ENCODE data around the gene SPOCK2.
A peak's percentile ranks its signal among the peaks of the same experiment; 100 is the strongest.
"Not testable (repeated sequence)": the region's sequence is repeated elsewhere in the genome, so short reads cannot be mapped to it uniquely, and the experiment has no call there.

SPOCK2 gene

GRCh38 chr10:72050873-72051272 is 37.5 kb downstream of the SPOCK2 start:
- no peak for DNase-seq

- no peak for DNase-seq
These were observed 38.2 kb downstream of the SPOCK2 start for GRCh38 chr10:72049969-72050781.

GRCh38 chr10:72049472-72049871 is 38.9 kb downstream of the SPOCK2 start:
- no peak for DNase-seq

- DNase-seq: peak; percentile 81
These were observed 39.8 kb downstream of the SPOCK2 start for GRCh38 chr10:72048450-72049124.

DNA sequence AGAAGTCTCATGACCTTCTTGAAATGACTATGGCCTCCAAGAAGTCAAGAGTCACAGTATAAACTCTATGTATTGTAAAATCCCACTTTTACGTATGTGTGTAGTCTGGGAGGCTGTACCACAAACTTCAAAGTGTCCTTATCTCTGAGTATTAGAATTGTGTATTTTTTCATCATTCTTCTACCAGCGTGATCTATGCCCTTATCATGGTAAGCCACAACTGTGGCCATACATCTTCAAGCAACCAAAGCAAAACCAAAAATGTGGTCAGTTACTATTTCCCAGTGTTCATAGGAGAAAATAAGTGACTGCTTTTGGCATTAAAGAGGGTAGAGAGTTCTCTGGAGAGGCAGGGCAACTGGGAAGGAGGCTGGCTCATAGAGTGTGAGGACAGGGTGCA is 42.8 kb downstream of the SPOCK2 start:
- no peak for DNase-seq

DNA sequence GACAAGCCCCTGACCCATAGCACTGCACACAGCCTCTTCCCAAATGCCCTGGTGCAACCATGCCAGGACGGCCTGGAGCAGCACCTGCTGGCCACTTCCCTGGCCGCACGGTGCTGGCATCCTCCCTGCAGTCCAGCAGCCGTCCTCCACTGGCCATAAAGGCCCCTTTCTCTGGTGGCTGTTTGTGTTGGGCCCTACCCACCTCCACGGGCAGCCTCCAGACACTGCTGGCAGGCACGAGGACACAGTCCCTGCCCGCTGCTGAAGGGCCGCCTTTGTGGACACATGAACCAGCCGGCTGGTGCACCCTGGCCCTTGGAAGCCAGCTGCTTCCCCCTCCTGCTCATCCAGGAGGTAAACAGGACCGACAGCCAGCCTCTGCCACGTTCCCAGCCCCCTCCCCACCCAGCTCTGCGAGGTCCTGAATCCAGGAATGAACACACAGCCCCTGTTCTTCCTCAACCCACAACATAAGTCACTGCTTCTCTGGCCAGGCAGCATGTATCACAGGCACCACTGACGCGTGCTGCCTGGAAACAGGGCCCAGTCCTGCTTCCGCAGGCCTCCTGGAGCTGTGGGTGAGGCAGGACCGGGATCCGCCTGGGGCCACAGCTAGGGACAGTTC is 43.8 kb downstream of the SPOCK2 start:
- DNase-seq: no peak

GRCh38 chr10:72043016-72043834 is 45.1 kb downstream of the SPOCK2 start:
- no peak for DNase-seq

- DNase-seq: no peak
These were observed 46.9 kb downstream of the SPOCK2 start for GRCh38 chr10:72041491-72041890.

DNA sequence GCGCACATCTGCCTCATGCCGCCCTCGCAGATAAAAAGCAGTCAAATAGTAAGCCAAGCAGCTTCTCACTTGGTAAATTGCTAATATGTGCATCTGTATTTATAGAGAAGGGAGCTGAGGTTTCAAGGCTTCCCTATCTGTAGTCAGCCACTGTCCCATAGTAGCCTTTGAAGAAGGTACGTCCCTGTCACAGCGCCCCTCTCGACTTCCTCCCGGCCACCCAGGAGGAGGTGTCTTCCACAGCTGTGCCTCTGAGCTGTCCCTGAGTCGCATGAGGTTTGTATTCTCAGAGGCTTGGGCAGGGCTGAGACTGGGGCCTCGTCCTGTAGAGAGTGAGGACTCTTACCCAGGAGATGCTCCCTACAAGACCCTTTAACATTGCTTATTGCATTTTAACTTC is 49.0 kb downstream of the SPOCK2 start:
- DNase-seq: no peak

- no peak for DNase-seq
These were observed 49.8 kb downstream of the SPOCK2 start for GRCh38 chr10:72038458-72039001.

DNA sequence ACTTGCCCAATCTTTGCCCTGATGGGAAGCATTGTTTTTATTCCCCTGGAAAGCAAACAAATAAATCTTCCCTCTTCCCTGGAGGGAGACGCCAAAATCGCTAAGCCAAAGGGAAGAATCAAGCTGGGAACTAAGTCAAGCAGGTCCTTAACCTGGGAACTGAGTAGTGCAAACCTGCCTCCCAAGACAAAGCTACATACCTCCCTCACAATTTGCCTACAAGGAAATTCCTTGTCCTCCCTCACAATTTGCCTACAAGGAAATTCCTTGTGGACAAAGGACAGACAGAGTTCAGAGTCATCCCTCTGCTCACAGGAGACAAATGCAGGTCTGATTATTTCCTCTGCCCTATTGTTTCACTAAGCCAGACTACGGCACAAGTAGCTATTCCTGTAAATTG is 50.5 kb downstream of the SPOCK2 start:
- no peak for DNase-seq

GRCh38 chr10:72037266-72037665 is 51.1 kb downstream of the SPOCK2 start:
- no peak for DNase-seq

GRCh38 chr10:72035252-72035887 is 53.0 kb downstream of the SPOCK2 start:
- no peak for DNase-seq

DNA sequence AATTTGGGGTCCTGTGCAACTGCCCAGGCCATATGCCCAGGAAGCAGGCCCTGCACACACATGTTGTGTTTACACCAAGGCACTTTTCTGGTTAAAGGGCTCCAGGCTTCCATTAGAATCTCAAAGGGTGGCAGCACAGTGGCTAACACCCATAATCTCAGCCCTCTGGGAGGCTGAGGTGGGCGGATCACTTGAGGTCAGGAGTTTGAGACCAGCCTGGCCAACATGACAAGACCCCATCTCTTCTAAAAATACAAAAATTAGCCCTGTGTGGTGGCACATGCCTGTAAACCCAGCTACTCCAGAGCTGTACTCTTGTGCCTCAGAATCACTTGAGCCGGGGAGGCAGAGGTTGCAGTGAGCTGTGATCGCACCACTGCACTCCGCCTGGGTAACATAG is 53.6 kb downstream of the SPOCK2 start:
- DNase-seq: no peak

- DNase-seq: no peak
These were observed 54.3 kb downstream of the SPOCK2 start for GRCh38 chr10:72034040-72034499.

- DNase-seq: not testable (repeated sequence)
These were observed 55.8 kb downstream of the SPOCK2 start for GRCh38 chr10:72032409-72033162.

- DNase-seq: no peak
These were observed 56.6 kb downstream of the SPOCK2 start for GRCh38 chr10:72031706-72032105.

GRCh38 chr10:72030762-72031543 is 57.4 kb downstream of the SPOCK2 start:
- no peak for DNase-seq

- DNase-seq: no peak
These were observed 58.9 kb downstream of the SPOCK2 start for GRCh38 chr10:72029414-72029813.

DNA sequence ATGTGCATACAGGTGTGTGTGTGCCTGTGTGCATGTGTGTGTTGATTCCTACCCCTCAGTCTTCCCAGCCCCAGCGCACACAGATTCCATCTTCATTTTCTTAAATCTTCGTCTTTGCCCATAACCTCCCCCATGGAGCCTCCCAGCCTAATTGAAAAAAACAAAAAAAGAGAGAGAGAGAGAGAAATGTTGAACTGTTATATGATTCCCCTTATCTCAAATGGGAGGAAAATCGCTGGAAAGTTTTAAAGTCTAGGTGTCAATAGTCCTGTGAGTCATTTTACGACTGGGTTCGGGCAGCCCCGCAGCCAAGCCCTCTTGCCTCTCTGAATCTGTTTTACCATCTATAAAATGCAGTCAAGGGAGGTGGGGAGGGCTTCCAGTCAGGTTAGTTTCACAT is 60.9 kb downstream of the SPOCK2 start:
- DNase-seq: no peak

All from activated CD4-positive, alpha-beta T cell treated with anti-CD3 and anti-CD28 coated beads for 1 hour (primary cell).